HG03196 (cell line): Measurements from ENCODE around the gene ABCG4.
"Not testable (repeated sequence)": the region's sequence is repeated elsewhere in the genome, so short reads cannot be mapped to it uniquely, and the experiment has no call there.

Source experiments
- ATAC-seq: cut with Tn5 transposase; IDR thresholded peaks from one replicate; pipeline ENCODE4 v1.9.1; 2021; ENCODE audit not compliant: unreplicated experiment

The ABCG4 gene

GRCh38 chr11:119152604-119153003, 3.8 kb downstream of the ABCG4 start:
- no peak for ATAC-seq

GRCh38 chr11:119153049-119153818, 4.4 kb downstream of the ABCG4 start:
- ATAC-seq = no peak

- ATAC-seq = no peak
Observed at GRCh38 chr11:119154178-119154577, 5.3 kb downstream of the ABCG4 start.

- ATAC-seq = no peak
Observed at GRCh38 chr11:119155733-119156492, 7.1 kb downstream of the ABCG4 start.

- ATAC-seq = no peak
Observed at GRCh38 chr11:119156496-119156895, 7.6 kb downstream of the ABCG4 start.

- ATAC-seq = no peak
Observed at GRCh38 chr11:119157063-119157462, 8.2 kb downstream of the ABCG4 start.

GRCh38 chr11:119158467-119158866, 9.6 kb downstream of the ABCG4 start:
- ATAC-seq = no peak

GRCh38 chr11:119160151-119160550, 11.3 kb downstream of the ABCG4 start:
- no peak for ATAC-seq

GRCh38 chr11:119161871-119162270, 13.0 kb downstream of the ABCG4 start:
- ATAC-seq = no peak

- no peak for ATAC-seq
Observed at GRCh38 chr11:119166368-119167076, 17.7 kb downstream of the ABCG4 start.

- not testable (repeated sequence) for ATAC-seq
Observed at GRCh38 chr11:119167077-119167458, 18.2 kb downstream of the ABCG4 start.

GRCh38 chr11:119167933-119168332, 19.1 kb downstream of the ABCG4 start:
- no peak for ATAC-seq

GRCh38 chr11:119168471-119169281, 19.8 kb downstream of the ABCG4 start, which contains the start of gene NLRX1:
NLRX1 (plus strand) TSS chr11:119168725; CDS start chr11:119171404, 2,679 bp downstream.
- ATAC-seq = peak; percentile 82

- peak; percentile 16 for ATAC-seq
Observed at GRCh38 chr11:119169282-119169719, 20.4 kb downstream of the ABCG4 start.

GRCh38 chr11:119172513-119172912, 23.7 kb downstream of the ABCG4 start:
- no peak for ATAC-seq

- ATAC-seq = no peak
Observed at GRCh38 chr11:119173453-119173852, 24.6 kb downstream of the ABCG4 start.

- no peak for ATAC-seq
Observed at GRCh38 chr11:119175493-119176077, 26.7 kb downstream of the ABCG4 start.

- ATAC-seq = no peak
Observed at GRCh38 chr11:119178166-119178680, 29.4 kb downstream of the ABCG4 start.

- ATAC-seq = no peak
Observed at GRCh38 chr11:119179342-119179741, 30.5 kb downstream of the ABCG4 start.

- ATAC-seq = no peak
Observed at GRCh38 chr11:119179983-119180382, 31.1 kb downstream of the ABCG4 start.
